HG03571 (cell line): Measurements from ENCODE around the gene HRG.
"Not testable (repeated sequence)": the region's sequence is repeated elsewhere in the genome, so short reads cannot be mapped to it uniquely, and the experiment has no call there.

ENCODE experiments used
- ATAC-seq: cut with Tn5 transposase; IDR thresholded peaks from one replicate; pipeline ENCODE4 v1.9.1; 2021; ENCODE audit not compliant: unreplicated experiment

HRG gene

GRCh38 chr3:186665625-186666188 is at the start of gene HRG:
TSS of gene HRG (plus strand) at chr3:186666014. CDS start at chr3:186666032, 18 bp downstream.
- ATAC-seq: no peak

GRCh38 chr3:186616299-186616617 is 49.6 kb upstream of the HRG start:
- ATAC-seq: no peak

DNA sequence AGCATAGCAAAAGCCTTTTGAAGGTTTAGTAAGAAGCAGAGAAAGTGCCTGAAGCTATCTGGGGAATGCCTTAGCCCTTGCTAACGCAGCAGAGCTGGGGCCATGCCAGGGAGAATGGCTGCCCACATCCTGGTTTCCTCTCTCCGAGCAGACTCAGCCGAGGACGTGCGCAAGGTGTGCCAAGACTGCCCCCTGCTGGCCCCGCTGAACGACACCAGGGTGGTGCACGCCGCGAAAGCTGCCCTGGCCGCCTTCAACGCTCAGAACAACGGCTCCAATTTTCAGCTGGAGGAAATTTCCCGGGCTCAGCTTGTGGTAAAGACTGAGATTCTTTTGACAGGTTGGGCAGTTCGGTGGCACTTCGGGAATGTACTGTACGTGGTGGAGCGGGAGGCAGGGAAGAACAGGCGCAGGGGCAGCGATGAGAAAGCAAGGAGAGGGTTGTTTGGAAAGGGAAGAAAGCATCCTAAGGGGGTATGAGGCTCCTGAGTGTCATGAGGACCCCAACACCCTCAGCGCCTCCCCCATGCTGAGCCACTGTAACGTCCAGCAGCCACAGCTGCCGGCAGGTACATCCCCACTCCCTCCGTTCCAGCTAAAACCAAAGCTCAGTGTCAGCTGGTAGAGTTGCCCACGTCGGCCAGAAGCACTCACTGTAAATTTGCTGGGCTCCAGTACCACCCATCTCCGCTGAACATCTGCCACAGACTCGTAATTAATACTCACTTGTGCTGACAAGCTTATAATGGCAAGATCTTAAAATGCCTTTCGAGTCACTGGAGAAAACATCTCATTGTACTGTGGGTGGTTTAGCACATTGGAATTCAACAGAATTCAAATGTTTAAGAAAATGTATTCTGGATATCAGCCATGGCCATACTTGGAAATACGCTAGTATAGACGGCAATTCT is 48.5 kb upstream of the HRG start:
- peak; percentile 94 for ATAC-seq

- ATAC-seq: no peak
Measured at GRCh38 chr3:186618318-186618938, 47.4 kb upstream of the HRG start.

DNA sequence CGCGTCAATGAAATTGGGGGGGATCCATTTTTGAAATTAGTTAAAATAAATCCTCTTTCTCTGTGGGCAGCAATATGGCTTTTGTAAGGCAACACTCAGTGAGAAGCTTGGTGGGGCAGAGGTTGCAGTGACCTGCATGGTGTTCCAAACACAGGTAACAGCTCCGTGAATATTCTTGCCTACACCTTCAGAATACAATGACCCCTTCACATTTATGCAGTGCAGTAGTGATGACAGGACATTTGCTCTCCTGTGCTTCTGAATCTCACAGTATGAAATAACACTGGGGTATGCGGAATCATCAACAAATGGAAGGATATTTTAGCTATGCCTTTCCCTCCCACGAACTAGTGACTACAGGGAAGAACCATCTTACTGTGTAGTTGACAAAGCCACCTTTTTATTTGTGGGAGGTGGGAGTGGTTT is 46.0 kb upstream of the HRG start:
- no peak for ATAC-seq

DNA sequence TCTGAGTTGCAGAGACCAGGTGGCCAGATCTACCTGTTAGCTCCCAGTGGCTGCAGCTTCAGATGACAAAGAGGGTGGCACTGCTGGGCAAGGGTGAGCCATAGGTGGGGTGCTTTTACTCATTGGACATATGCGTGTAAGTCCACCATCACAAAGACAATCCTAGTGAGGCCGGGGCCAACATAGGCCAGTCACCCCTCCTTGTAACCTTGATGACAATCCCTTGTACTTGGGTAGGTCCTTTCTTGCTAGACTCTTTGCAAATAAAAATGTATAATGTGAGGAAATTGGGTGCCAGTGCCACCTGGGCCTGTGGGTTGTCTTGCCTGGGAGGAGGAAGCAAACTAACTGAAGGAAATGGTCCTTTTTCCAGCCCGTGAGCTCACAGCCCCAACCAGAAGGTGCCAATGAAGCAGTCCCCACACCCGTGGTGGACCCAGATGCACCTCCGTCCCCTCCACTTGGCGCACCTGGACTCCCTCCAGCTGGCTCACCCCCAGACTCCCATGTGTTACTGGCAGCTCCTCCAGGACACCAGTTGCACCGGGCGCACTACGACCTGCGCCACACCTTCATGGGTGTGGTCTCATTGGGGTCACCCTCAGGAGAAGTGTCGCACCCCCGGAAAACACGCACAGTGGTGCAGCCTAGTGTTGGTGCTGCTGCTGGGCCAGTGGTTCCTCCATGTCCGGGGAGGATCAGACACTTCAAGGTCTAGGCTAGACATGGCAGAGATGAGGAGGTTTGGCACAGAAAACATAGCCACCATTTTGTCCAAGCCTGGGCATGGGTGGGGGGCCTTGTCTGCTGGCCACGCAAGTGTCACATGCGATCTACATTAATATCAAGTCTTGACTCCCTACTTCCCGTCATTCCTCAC is 45.4 kb upstream of the HRG start:
- no peak for ATAC-seq

GRCh38 chr3:186621894-186622650 is 43.7 kb upstream of the HRG start:
- no peak for ATAC-seq

GRCh38 chr3:186622651-186623310 is 43.0 kb upstream of the HRG start:
- ATAC-seq: no peak

GRCh38 chr3:186624598-186624997 is 41.2 kb upstream of the HRG start:
- ATAC-seq: no peak

DNA sequence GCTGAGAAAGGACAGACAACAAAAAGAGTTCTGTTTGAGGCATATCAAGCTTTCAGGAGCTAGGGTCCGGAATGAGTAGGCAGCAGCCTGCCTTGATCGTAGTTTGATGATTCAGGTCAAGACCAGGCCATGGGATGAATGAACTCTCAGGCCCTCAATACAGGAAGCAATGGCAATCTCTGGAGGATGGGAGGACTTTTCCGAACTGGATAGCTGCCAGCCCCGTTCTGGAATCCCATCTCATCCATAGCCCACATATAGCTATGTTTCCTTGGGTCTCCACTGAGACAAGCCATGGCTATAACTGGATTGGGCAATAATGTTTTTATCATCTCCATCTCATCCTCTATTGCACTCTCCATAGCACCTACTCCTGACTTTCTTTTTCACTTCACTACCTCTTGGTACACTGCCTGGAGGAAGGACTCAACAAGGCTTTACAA is 40.2 kb upstream of the HRG start:
- ATAC-seq: no peak

DNA sequence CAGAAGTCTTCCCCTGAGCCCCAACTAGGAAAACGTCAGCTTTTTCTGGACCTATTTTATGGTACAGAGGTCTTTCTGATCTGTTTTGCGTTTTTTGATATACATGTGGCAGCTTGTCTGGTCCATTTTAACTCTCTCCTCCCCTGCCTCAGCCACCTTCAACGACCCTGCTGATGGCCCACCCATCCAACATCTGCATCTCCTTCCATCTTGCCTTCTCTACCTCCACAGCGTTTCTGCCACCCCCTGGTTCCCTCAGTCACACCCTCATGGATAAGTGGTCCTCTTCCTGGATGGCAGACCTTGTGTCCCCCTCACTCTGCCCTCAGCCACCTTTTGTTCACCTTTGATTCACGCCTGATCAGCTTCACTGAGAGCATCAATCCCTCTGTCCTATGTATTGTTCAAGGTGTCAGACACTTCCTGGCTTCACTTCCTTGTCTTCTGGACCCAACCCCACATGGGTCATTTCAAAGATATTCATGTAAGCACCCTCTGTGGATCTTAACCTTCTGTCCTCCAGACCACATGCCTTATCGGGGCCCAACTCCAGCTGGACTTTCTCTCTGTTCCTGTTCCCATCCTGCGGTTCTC is 39.5 kb upstream of the HRG start:
- no peak for ATAC-seq

- ATAC-seq: no peak
Measured at GRCh38 chr3:186627852-186628414, 37.9 kb upstream of the HRG start.

- no peak for ATAC-seq
Measured at GRCh38 chr3:186628756-186629155, 37.1 kb upstream of the HRG start.

GRCh38 chr3:186630950-186631641 is 34.7 kb upstream of the HRG start:
- ATAC-seq: no peak

DNA sequence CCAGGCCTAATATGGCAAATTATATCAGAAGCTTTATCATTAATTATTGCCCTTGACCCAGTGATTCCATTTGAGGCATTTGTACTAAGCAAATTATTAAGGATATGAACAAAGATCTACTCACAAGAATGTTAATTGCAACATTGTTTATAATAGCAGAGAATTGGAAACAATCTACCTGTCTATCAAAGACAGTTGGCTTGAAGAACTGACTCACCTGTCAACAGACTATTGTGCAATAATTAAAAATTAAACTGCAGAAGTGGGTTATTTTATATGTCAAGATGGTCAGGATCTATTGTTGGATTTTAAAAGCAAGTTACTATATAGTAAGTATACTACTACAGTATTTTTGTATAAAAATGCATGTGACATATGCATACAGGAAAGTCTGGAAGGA is 32.3 kb upstream of the HRG start:
- ATAC-seq: no peak

GRCh38 chr3:186634207-186634606 is 31.6 kb upstream of the HRG start:
- not testable (repeated sequence) for ATAC-seq

- no peak for ATAC-seq
Measured at GRCh38 chr3:186635532-186635931, 30.3 kb upstream of the HRG start.

GRCh38 chr3:186636536-186636935 is 29.3 kb upstream of the HRG start:
- no peak for ATAC-seq

GRCh38 chr3:186637686-186638085 is 28.1 kb upstream of the HRG start:
- no peak for ATAC-seq
